ENCODE results near the gene PEX11B.

PEX11B gene

DNA sequence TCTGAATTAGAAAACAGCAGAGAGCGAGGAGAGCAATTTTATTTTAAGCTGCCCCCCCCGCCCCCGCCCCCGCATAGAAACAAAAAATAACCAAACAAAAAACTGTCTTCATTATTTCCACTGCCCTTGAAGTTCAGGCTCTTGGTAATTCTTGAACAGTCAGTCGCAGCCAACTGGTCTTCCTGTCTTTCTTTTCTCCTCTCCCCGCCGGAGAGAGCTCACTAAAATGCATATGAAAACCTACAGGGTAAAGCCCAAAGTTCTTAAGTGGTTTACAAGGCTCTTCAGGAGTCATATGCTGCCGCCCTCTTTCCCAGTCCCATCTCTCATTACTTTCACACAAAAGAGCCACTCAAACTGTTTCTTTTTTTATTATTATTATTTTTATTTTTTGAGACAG is 31.7 kb downstream of the PEX11B start:
- TF ChIP-seq, protein P1, sequence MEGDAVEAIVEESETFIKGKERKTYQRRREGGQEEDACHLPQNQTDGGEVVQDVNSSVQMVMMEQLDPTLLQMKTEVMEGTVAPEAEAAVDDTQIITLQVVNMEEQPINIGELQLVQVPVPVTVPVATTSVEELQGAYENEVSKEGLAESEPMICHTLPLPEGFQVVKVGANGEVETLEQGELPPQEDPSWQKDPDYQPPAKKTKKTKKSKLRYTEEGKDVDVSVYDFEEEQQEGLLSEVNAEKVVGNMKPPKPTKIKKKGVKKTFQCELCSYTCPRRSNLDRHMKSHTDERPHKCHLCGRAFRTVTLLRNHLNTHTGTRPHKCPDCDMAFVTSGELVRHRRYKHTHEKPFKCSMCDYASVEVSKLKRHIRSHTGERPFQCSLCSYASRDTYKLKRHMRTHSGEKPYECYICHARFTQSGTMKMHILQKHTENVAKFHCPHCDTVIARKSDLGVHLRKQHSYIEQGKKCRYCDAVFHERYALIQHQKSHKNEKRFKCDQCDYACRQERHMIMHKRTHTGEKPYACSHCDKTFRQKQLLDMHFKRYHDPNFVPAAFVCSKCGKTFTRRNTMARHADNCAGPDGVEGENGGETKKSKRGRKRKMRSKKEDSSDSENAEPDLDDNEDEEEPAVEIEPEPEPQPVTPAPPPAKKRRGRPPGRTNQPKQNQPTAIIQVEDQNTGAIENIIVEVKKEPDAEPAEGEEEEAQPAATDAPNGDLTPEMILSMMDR (IDR thresholded peaks at IDR 0.05; ENCODE audit: extremely low read depth, insufficient read depth, missing control alignments) = no peak
- DNase-seq (ENCODE audit: low spot score) = no peak
- in situ Hi-C loops (cut with MboI; ENCODE audit: low pct_unique_long_range_greater_than_20kb, low sequenced_read_pairs, unreplicated experiment) = loop anchor here (25.0 kb wide), 1 partner anchor 125 kb away; the partner anchor contains the start of gene HJV

DNA sequence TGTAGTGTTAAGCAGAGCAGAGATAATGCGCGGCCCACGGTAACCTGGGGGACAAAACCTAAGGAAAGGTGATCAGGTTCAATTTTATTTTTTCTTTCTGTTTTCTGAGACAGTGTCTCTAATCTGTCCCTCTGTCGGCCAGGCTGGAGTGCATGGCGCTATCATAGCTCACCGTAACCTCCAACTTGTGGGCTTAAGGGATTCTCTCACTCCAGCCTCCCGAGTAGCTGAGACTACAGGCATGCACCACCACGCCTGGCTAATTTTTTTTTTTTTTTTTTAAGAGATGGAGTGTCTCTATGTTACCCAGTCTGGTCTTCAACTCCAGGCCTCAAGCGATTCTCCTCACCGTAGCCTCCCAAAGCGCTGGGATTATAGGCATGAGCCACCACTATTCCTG is 32.1 kb downstream of the PEX11B start:
- no peak for DNase-seq (ENCODE audit: low spot score)
- in situ Hi-C loops (cut with MboI; ENCODE audit: low pct_unique_long_range_greater_than_20kb, low sequenced_read_pairs, unreplicated experiment) = loop anchor here (25.0 kb wide), 1 partner anchor 126 kb away; the partner anchor contains the start of gene HJV
- TF ChIP-seq, protein P1 (IDR thresholded peaks at IDR 0.05; ENCODE audit: extremely low read depth, insufficient read depth, missing control alignments) = no peak

DNA sequence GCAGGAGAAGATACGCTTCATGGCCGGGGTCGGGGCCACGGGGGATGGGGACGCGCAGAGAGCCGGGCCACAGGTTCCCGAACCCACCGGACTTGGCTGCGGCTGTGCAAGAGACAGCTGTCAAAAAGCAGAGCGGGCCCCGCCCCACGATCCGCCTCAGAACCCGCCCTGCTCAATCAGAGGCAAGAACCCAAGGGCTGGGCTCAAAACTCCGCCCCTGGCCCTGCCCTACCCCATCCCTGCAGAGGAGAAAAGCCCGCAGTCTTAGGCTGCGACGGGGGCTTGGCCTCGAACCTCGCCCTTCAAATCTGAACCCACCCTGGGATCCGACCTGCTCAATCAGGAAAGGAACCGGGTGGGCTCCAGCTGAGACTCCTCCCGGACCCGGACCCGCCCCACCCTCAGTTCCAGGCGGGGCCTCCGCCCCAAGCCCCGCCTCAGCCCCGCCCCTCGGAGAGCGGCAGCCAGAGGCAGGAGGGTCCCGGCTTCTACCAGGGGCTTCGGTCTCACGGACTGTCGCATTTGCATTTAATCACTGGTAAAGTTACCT is 32.7 kb downstream of the PEX11B start, which contains the start of gene ANKRD35:
TSS of gene ANKRD35 (minus strand) at position 129 of the 550 bp plus-strand sequence. CDS start at position 21, 108 bp downstream.
- TF ChIP-seq, protein P1 (IDR thresholded peaks at IDR 0.05; ENCODE audit: extremely low read depth, insufficient read depth, missing control alignments) = no peak
- DNase-seq (ENCODE audit: low spot score) = peak; percentile 96
- in situ Hi-C loops (cut with MboI; ENCODE audit: low pct_unique_long_range_greater_than_20kb, low sequenced_read_pairs, unreplicated experiment) = loop anchor here (25.0 kb wide), 1 partner anchor 126 kb away; the partner anchor contains the start of gene HJV

DNA sequence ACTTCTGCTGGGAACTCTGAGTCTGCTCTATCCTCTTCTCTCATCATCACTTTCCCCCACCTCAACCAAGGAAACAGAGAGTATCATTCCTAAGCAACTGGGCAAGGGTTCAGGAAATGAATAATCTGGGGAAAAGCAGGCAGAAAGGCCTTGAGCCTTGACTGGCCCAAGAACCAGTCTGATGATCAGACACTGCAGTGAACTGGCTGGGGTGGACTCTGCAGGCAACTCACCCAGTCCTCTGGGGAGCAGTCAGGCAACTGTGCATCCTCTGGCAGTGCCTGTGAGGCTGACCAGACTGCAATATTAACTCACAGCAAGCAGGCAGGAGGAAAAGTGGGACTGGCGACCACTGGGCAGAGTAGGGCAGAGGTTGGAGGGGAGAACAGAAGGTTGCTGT is 33.8 kb downstream of the PEX11B start:
- TF ChIP-seq, protein P1 (IDR thresholded peaks at IDR 0.05; ENCODE audit: extremely low read depth, insufficient read depth, missing control alignments) = no peak
- in situ Hi-C loops (cut with MboI; ENCODE audit: low pct_unique_long_range_greater_than_20kb, low sequenced_read_pairs, unreplicated experiment) = loop anchor here (25.0 kb wide), 1 partner anchor 128 kb away; the partner anchor contains the start of gene HJV
- DNase-seq (ENCODE audit: low spot score) = no peak

DNA sequence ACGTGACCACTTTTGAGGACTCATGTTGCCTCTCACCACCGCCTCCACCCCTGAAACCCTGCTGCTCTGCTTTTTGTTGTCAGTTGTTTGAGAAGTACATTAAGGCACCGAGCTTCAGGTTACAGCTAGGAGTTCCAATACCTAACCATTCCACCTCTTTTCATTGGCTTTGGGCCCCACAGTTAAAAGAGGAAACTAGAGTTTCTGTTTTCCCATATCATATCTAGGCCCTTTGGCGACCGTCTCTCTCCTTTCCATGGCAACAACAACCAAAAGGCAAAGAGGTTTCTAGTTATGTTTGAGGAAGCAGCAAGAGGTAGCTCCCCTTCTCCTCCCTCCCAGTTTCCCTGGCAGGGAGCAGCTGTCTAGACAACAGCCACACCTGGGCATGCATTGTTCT is 38.7 kb downstream of the PEX11B start:
- in situ Hi-C loops (cut with MboI; ENCODE audit: low pct_unique_long_range_greater_than_20kb, low sequenced_read_pairs, unreplicated experiment) = loop anchor here (25.0 kb wide), 1 partner anchor 133 kb away; the partner anchor contains the start of gene HJV
- no peak for DNase-seq (ENCODE audit: low spot score)
- TF ChIP-seq, protein P1 (IDR thresholded peaks at IDR 0.05; ENCODE audit: extremely low read depth, insufficient read depth, missing control alignments) = no peak

DNA sequence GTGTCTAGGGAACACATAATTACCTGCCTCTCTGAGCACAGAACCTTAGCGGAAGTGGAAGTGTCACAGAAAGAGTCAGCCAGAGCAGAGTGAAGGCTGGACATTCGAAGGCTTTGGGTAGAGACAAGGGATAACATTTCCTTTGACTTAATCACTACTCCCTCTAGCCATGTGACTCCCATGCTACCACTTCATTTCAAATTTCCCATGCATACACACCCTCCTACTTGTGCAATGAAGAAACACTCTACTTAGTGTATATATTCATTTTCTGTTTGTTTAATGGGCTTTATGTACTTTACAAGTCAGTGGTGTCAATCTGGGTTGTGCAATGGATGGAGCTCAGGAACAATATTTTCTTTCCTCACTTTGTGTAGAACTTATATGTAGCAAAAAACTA is 39.8 kb downstream of the PEX11B start:
- DNase-seq (ENCODE audit: low spot score) = no peak
- TF ChIP-seq, protein P1 (IDR thresholded peaks at IDR 0.05; ENCODE audit: extremely low read depth, insufficient read depth, missing control alignments) = no peak
- in situ Hi-C loops (cut with MboI; ENCODE audit: low pct_unique_long_range_greater_than_20kb, low sequenced_read_pairs, unreplicated experiment) = loop anchor here (25.0 kb wide), 1 partner anchor 134 kb away; the partner anchor contains the start of gene HJV
